Vagina (tissue), 2 donors: Measurements from ENCODE around the gene CDK6. TPM values are rescaled to one million over a fixed set of nuclear protein-coding genes. Genes with fewer than 3 reads are reported as not detected.

Experiments used
- DNase-seq, 2 donors: peaks; one replicate each; pipeline ENCODE4 v3.0.0-alpha.2; 2017; ENCODE audit errors: extremely low spot score in 2 of 2
- H3K27ac ChIP-seq: fragments of 200-600 bp; sonication (generic); one replicate; pipeline ENCODE4 v1.5.1; 2019
- H3K27me3 ChIP-seq: fragments of 200-600 bp; sonication (generic); one replicate; pipeline ENCODE4 v1.5.1; 2019
- H3K36me3 ChIP-seq, 2 donors: fragments of 200-600 bp; sonication (generic); one replicate each; pipeline ENCODE4 v1.5.1; 2017 to 2019
- H3K4me1 ChIP-seq: fragments of 200-600 bp; sonication (generic); one replicate; pipeline ENCODE4 v1.5.1; 2019
- H3K4me3 ChIP-seq, 2 donors: fragments of 200-600 bp; sonication (generic); 1 replicate in 1 of 2; 2 replicates in 1 of 2; pipeline ENCODE4 v1.5.1; 2016 to 2019
- H3K9me3 ChIP-seq: fragments of 200-600 bp; sonication (generic); one replicate; pipeline ENCODE4 v1.5.1; 2019
- CTCF ChIP-seq, 3 experiments: fragments of 450-650 bp in 2 of 3; fragments of 200-600 bp in 1 of 3; sonication (generic) in 1 of 3; IDR thresholded peaks; one replicate each; pipeline ENCODE4 v1.5.1; 2017 to 2019; ENCODE audit warnings: antibody characterized with exemption in 3 of 3, mild to moderate bottlenecking in 2 of 3, moderate library complexity in 2 of 3
- POLR2A ChIP-seq, 2 donors: fragments of 450-650 bp; IDR thresholded peaks; one replicate each; pipeline ENCODE4 v1.6.1; 2017; ENCODE audit warnings: antibody characterized with exemption in 2 of 2, mild to moderate bottlenecking in 2 of 2, moderate library complexity in 2 of 2
- POLR2AphosphoS5 ChIP-seq, 2 donors: sonication (generic); formaldehyde crosslinking; IDR thresholded peaks; one replicate each; pipeline ENCODE4 v1.9.0; 2017; ENCODE audit warnings: antibody characterized with exemption in 2 of 2, mild to moderate bottlenecking in 2 of 2, low read depth in 1 of 2; ENCODE audit not compliant: insufficient read depth in 1 of 2
- intact Hi-C: fragments of 100-400 bp; cut with DNase I; formaldehyde crosslinking; loops from one replicate; pipeline ENCODE4 v1.15.1; 2023
- total RNA-seq: library from RNA; depleted of rRNA; stranded (reverse); fragments of >200 nt; gene quantifications from one replicate; pipeline ENCODE4 v1.2.3, GENCODE V29; 2016

CDK6 gene
- total RNA-seq, 1 donor from 2014 or later: 20.6 TPM

DNA sequence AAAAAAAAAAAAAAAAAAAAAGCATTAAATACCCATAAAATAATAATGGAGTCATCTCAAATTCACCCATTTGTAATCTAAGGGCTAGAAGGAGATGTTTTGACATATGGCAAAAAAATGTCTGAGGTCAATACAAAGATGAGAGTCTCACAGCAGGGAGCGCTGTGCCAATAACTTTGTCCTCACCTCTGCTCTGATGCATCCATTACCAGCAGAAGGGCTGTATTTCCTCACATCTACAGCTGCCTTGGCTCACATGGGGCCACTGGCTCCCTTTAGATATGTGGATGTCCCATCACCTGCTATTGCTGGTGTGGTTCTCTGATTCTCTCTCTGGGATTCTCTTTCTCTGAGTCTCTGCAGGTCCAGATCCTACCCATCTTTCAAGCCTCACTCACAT is 155.9 kb downstream of the CDK6 start:
- no peaks in the 10 kb centered on the region for H3K27me3 ChIP-seq
- DNase-seq: no peak
- H3K4me3 ChIP-seq: no peak overlapping the region
- H3K4me1 ChIP-seq: no peaks in the 10 kb centered on the region
- no peaks in the 10 kb centered on the region for H3K9me3 ChIP-seq
- intact Hi-C loops: no loop called here
- H3K36me3 ChIP-seq: no peaks in the 10 kb centered on the region
- TF ChIP-seq POLR2A (IDR thresholded peaks at IDR 0.05) (no peak), CTCF (IDR thresholded peaks at IDR 0.05) (no peak), POLR2AphosphoS5 (IDR thresholded peaks at IDR 0.05; ENCODE audit: insufficient read depth in 1 of 2, low read depth in 1 of 2) (no peak)
- no peak overlapping the region for H3K27ac ChIP-seq

GRCh38 chr7:92678291-92678920 is 158.0 kb downstream of the CDK6 start:
- no peak overlapping the region for H3K4me3 ChIP-seq
- no peak for TF ChIP-seq CTCF (IDR thresholded peaks at IDR 0.05)
- no peak for TF ChIP-seq POLR2A (IDR thresholded peaks at IDR 0.05)
- TF ChIP-seq POLR2AphosphoS5 (IDR thresholded peaks at IDR 0.05; ENCODE audit: insufficient read depth in 1 of 2, low read depth in 1 of 2): no peak
- no peaks in the 10 kb centered on the region for H3K27me3 ChIP-seq
- intact Hi-C loops: no loop called here
- H3K4me1 ChIP-seq: no peaks in the 10 kb centered on the region
- no peaks in the 10 kb centered on the region for H3K9me3 ChIP-seq
- H3K27ac ChIP-seq: no peak overlapping the region
- DNase-seq: no peak
- no peaks in the 10 kb centered on the region for H3K36me3 ChIP-seq

DNA sequence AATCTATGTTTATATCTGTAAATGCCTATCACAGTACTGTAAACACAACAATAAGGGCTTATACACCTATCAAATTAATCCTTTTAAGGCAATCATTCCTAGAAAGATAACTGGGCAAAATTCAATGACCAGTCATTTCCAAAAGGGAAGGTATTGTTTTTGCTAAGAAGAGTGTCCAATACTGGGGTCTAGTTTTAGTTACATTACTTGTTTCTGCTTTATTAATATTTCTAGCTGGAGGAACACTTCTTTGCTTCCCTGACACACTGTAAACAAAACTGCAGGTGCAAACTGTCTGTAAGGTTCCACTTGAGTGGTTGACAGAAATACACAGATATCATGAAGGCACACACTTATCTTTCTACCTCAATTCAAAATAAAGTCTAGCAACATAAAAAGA is 162.0 kb downstream of the CDK6 start:
- intact Hi-C loops: no loop called here
- Histone ChIP-seq H3K27me3 (no peaks in the 10 kb centered on the region), H3K27ac (no peak overlapping the region), H3K4me1 (peaks cover 8% of the 10 kb centered on the region), H3K4me3 (no peak overlapping the region), H3K9me3 (no peaks in the 10 kb centered on the region), H3K36me3 (no peaks in the 10 kb centered on the region)
- TF ChIP-seq CTCF (IDR thresholded peaks at IDR 0.05) (no peak), POLR2AphosphoS5 (IDR thresholded peaks at IDR 0.05; ENCODE audit: insufficient read depth in 1 of 2, low read depth in 1 of 2) (no peak), POLR2A (IDR thresholded peaks at IDR 0.05) (no peak)
- DNase-seq: no peak

DNA sequence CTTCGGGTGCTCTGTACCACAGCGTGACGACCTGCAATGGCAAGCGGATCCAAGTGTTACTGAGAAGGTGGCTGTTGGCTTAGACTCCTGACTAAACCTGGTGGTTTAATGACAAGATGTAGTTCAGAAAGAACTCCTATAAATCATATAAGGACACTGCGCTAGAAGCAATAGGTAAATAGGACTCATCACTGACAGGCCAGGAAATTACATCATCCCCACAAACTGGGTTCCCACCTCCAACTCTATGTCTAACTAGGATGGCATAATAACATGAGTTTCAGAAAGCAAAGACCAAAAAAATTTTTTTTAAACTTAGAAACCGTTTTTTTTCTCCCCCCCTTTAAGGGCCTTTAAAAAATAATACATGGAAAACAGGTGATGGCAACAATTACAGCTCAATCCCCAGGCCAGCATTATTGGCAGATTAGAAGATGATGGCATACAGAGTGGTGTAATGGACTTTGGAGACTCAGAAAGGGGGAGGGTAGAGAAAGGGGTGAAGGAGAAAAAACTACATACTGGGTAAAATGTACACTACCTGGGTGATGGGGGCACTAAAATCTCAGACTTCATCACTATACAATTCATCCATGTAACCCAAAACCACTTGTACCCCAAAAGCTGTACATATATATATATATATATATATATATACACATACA is 164.7 kb downstream of the CDK6 start:
- H3K9me3 ChIP-seq: no peaks in the 10 kb centered on the region
- DNase-seq: no peak
- TF ChIP-seq CTCF (IDR thresholded peaks at IDR 0.05) (no peak), POLR2A (IDR thresholded peaks at IDR 0.05) (no peak), POLR2AphosphoS5 (IDR thresholded peaks at IDR 0.05; ENCODE audit: insufficient read depth in 1 of 2, low read depth in 1 of 2) (no peak)
- H3K27me3 ChIP-seq: no peaks in the 10 kb centered on the region
- intact Hi-C loops: no loop called here
- peaks cover 13% of the 10 kb centered on the region for H3K4me1 ChIP-seq
- no peak overlapping the region for H3K4me3 ChIP-seq
- no peak overlapping the region for H3K27ac ChIP-seq
- H3K36me3 ChIP-seq: no peaks in the 10 kb centered on the region

- intact Hi-C loops: no loop called here
- H3K27ac ChIP-seq: no peak overlapping the region
- no peaks in the 10 kb centered on the region for H3K27me3 ChIP-seq
- no peak for TF ChIP-seq POLR2AphosphoS5 (IDR thresholded peaks at IDR 0.05; ENCODE audit: insufficient read depth in 1 of 2, low read depth in 1 of 2)
- no peak for TF ChIP-seq POLR2A (IDR thresholded peaks at IDR 0.05)
- TF ChIP-seq CTCF (IDR thresholded peaks at IDR 0.05): no peak
- H3K4me3 ChIP-seq: no peak overlapping the region
- H3K36me3 ChIP-seq: no peaks in the 10 kb centered on the region
- no peak for DNase-seq
- H3K4me1 ChIP-seq: peaks cover 13% of the 10 kb centered on the region
- H3K9me3 ChIP-seq: no peaks in the 10 kb centered on the region
Measured at GRCh38 chr7:92670204-92670851, 166.0 kb downstream of the CDK6 start.
